Measurements from ENCODE around the gene UNC5CL.

UNC5CL gene

DNA sequence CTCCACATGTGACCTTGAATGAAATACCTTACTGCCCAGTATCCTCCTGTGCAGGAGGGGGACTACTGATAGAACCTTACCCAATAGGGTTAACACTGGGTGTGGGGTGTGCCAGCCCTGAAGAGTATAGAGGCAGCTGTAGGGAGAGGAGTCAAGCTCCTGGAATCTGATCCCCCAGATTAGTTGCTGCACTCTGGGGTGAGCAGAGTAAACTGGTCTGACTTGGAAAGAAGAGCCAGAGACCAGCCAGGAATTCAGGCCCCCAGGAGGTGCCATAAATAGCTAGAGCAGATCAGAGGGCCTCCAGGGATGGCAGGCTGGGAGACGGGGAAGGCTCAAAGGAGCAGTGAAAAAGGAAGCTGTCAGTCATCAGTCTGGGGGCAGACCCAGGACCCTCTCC is 10.5 kb upstream of the UNC5CL start:
- no peak overlapping the region for H3K4me3 ChIP-seq (ENCODE audit: low read length, poor library complexity, severe bottlenecking)

DNA sequence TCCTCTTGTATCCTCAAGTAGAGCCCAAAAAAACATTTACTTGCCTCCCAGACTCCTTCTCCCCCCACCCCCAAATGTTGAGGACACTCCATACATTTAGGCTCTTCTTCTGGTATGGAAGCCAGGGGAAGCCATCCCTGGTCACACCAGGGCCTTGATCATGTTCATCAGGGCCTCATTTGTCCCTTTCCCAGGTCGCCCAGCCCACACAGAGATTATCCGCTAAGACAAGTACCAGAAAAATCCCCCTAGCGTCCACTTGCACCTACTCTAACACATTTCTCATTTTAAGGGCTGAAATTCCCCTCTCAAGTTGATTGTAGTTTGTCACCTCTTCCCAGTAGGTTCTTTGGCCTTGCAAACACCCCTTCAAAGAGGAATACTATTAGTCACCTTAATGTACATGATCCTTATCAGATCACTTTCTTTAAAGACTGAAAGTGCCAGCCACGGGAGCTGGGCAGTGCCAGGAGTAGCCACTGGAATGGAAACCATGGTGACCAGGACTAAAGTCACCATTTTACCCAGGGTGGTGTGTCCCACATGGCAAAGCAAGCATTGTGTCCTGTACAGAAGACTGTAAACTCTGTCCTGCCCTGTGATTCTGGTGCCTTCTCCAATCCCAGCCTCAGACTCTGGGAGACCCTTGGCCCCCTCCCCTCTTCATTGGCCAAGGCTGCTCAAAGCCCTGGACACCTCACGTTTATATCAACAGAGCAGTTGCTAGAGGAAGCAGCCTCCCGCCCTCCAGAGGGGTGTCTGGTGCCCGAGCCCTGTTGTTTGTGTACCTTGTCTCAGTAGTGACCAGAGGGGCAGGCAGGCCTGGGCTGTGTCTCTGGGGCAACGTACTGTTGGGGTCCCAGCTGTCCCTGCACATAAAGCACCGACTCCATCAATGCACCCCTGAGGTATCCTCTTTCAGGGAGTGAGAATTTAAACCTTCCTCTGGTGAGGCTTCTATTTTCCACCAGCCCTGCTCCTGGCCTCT is 9.0 kb upstream of the UNC5CL start:
- Histone ChIP-seq H3K27me3 (ENCODE audit: insufficient read depth, low read length, poor library complexity, severe bottlenecking) (no peaks in the 10 kb centered on the region), H3F3A (ENCODE audit: low read depth) (no peaks in the 10 kb centered on the region)

More for the DNA sequence above, 10.5 kb upstream of the UNC5CL start:
- H3K4me1 ChIP-seq (ENCODE audit: insufficient read depth, low read length, poor library complexity, severe bottlenecking) = peaks cover 24% of the 10 kb centered on the region
- no peaks in the 10 kb centered on the region for H3F3A ChIP-seq (ENCODE audit: low read depth)
- H3K9me2 ChIP-seq (replicated peaks; ENCODE audit: low read depth, low read length) = no peaks in the 10 kb centered on the region
- H3K79me2 ChIP-seq (ENCODE audit: insufficient read depth, low read length) = no peaks in the 10 kb centered on the region
- H3K4me2 ChIP-seq (ENCODE audit: low read depth, low read length, poor library complexity, severe bottlenecking) = no peak overlapping the region
- no peaks in the 10 kb centered on the region for H3K27me3 ChIP-seq (ENCODE audit: insufficient read depth, low read length, poor library complexity, severe bottlenecking)
- no peaks in the 10 kb centered on the region for H3K9me3 ChIP-seq (ENCODE audit: insufficient read depth, low read depth, low read length)
- H3K9ac ChIP-seq (ENCODE audit: low read depth, low read length, poor library complexity, severe bottlenecking) = no peak overlapping the region
- TF ChIP-seq EZH2phosphoT487 (IDR thresholded peaks at IDR 0.05; ENCODE audit: borderline replicate concordance) = no peak
- TF ChIP-seq, protein P1, sequence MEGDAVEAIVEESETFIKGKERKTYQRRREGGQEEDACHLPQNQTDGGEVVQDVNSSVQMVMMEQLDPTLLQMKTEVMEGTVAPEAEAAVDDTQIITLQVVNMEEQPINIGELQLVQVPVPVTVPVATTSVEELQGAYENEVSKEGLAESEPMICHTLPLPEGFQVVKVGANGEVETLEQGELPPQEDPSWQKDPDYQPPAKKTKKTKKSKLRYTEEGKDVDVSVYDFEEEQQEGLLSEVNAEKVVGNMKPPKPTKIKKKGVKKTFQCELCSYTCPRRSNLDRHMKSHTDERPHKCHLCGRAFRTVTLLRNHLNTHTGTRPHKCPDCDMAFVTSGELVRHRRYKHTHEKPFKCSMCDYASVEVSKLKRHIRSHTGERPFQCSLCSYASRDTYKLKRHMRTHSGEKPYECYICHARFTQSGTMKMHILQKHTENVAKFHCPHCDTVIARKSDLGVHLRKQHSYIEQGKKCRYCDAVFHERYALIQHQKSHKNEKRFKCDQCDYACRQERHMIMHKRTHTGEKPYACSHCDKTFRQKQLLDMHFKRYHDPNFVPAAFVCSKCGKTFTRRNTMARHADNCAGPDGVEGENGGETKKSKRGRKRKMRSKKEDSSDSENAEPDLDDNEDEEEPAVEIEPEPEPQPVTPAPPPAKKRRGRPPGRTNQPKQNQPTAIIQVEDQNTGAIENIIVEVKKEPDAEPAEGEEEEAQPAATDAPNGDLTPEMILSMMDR (conservative IDR thresholded peaks at IDR 0.05; ENCODE audit: low read length) = no peak
- H3K36me3 ChIP-seq (ENCODE audit: insufficient read depth, low read length) = no peaks in the 10 kb centered on the region
- no peaks in the 10 kb centered on the region for H4K20me1 ChIP-seq (ENCODE audit: insufficient read depth, low read length, poor library complexity, severe bottlenecking)
- no peak overlapping the region for H2AFZ ChIP-seq (ENCODE audit: low read length)

GRCh38 chr6:41047306-41047705 is 8.3 kb upstream of the UNC5CL start:
- Histone ChIP-seq H3K4me2 (ENCODE audit: low read depth, low read length, poor library complexity, severe bottlenecking) (no peak overlapping the region), H3K9ac (ENCODE audit: low read depth, low read length, poor library complexity, severe bottlenecking) (no peak overlapping the region), H3K36me3 (ENCODE audit: insufficient read depth, low read length) (no peaks in the 10 kb centered on the region), H3K9me3 (ENCODE audit: insufficient read depth, low read depth, low read length) (no peaks in the 10 kb centered on the region), H3F3A (ENCODE audit: low read depth) (no peaks in the 10 kb centered on the region), H3K27me3 (ENCODE audit: insufficient read depth, low read length, poor library complexity, severe bottlenecking) (no peaks in the 10 kb centered on the region), H3K79me2 (ENCODE audit: insufficient read depth, low read length) (no peaks in the 10 kb centered on the region), H3K4me3 (ENCODE audit: low read length, poor library complexity, severe bottlenecking) (no peak overlapping the region), H2AFZ (ENCODE audit: low read length) (no peak overlapping the region), H3K9me2 (replicated peaks; ENCODE audit: low read depth, low read length) (no peaks in the 10 kb centered on the region), H4K20me1 (ENCODE audit: insufficient read depth, low read length, poor library complexity, severe bottlenecking) (no peaks in the 10 kb centered on the region), H3K4me1 (ENCODE audit: insufficient read depth, low read length, poor library complexity, severe bottlenecking) (peaks cover 11% of the 10 kb centered on the region)
- TF ChIP-seq EZH2phosphoT487 (IDR thresholded peaks at IDR 0.05; ENCODE audit: borderline replicate concordance) = no peak
- TF ChIP-seq, protein P1 (conservative IDR thresholded peaks at IDR 0.05; ENCODE audit: low read length) = no peak

More for the DNA sequence above, 9.0 kb upstream of the UNC5CL start:
- Histone ChIP-seq H3K4me1 (ENCODE audit: insufficient read depth, low read length, poor library complexity, severe bottlenecking) (peaks cover 18% of the 10 kb centered on the region), H2AFZ (ENCODE audit: low read length) (no peak overlapping the region), H3K9me2 (replicated peaks; ENCODE audit: low read depth, low read length) (no peaks in the 10 kb centered on the region), H4K20me1 (ENCODE audit: insufficient read depth, low read length, poor library complexity, severe bottlenecking) (no peaks in the 10 kb centered on the region), H3K4me3 (ENCODE audit: low read length, poor library complexity, severe bottlenecking) (no peak overlapping the region), H3K79me2 (ENCODE audit: insufficient read depth, low read length) (no peaks in the 10 kb centered on the region), H3K9me3 (ENCODE audit: insufficient read depth, low read depth, low read length) (no peaks in the 10 kb centered on the region), H3K36me3 (ENCODE audit: insufficient read depth, low read length) (no peaks in the 10 kb centered on the region), H3K4me2 (ENCODE audit: low read depth, low read length, poor library complexity, severe bottlenecking) (no peak overlapping the region), H3K9ac (ENCODE audit: low read depth, low read length, poor library complexity, severe bottlenecking) (no peak overlapping the region)
- TF ChIP-seq EZH2phosphoT487 (IDR thresholded peaks at IDR 0.05; ENCODE audit: borderline replicate concordance) = no peak
- TF ChIP-seq, protein P1 (conservative IDR thresholded peaks at IDR 0.05; ENCODE audit: low read length) = no peak
